ENCODE data around the gene HSF2BP. TPM values are rescaled to one million over a fixed set of nuclear protein-coding genes. Genes with fewer than 3 reads are reported as not detected.

Gene HSF2BP
- total RNA-seq, 1 experiment from 2014 or later: 1.5 TPM

DNA sequence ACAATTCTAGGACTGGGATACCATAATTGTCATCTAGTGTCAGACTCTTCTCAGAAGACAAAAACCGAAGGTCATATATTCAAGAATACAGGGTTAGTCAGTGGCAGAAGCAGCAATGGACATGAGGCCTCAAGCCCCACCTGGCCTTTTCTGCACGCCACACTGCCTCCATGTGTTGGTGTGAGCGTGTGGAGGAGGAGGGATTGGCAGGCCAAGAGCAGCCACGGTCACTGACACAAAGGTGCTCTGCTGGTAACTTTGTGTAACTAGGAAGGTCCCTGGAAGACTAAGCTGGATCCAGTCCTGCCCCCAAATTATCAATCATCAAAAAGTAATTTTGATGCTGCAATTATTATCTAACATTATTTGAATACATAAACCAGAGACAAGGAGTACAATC is 34.9 kb downstream of the HSF2BP start:
- Histone ChIP-seq H3K9ac (ENCODE audit: extremely low read depth, insufficient read length, low read length) (no peak overlapping the region), H3K56ac (ENCODE audit: insufficient read length, low read depth, low read length) (no peak overlapping the region), H2BK20ac (ENCODE audit: low read depth, low read length, poor library complexity, severe bottlenecking) (no peak overlapping the region), H4K8ac (replicated peaks; ENCODE audit: insufficient read length, low read depth, low read length) (no peak overlapping the region), H2AFZ (ENCODE audit: low read length) (no peak overlapping the region), H3K4me1 (ENCODE audit: insufficient read depth, low read length) (no peaks in the 10 kb centered on the region), H4K20me1 (ENCODE audit: control insufficient read depth, insufficient read depth, insufficient read length) (no peaks in the 10 kb centered on the region), H3K4ac (ENCODE audit: low read depth, low read length) (no peak overlapping the region), H4K5ac (ENCODE audit: insufficient read length, low read depth, low read length) (no peak overlapping the region), H3K18ac (ENCODE audit: insufficient read length, low read depth, low read length) (no peak overlapping the region), H2BK15ac (ENCODE audit: low read depth, low read length) (no peak overlapping the region), H3K4me2 (ENCODE audit: insufficient read depth, insufficient read length, low read length) (no peak overlapping the region), H3T11ph (ENCODE audit: low read length) (no peak overlapping the region), H3K27ac (ENCODE audit: insufficient read length, low read depth, low read length) (no peak overlapping the region), H3K9me3 (ENCODE audit: control insufficient read depth, low read depth, low read length) (no peaks in the 10 kb centered on the region), H2BK5ac (ENCODE audit: insufficient read length, low read length) (no peak overlapping the region), H4K91ac (ENCODE audit: insufficient read length, low read depth, low read length) (no peak overlapping the region), H2BK12ac (ENCODE audit: insufficient read length, low read depth, low read length) (no peak overlapping the region), H2AK5ac (ENCODE audit: insufficient read length, low read length) (no peak overlapping the region), H3K23me2 (ENCODE audit: insufficient read length, low read depth, low read length, poor library complexity, severe bottlenecking) (no peaks in the 10 kb centered on the region), H3K79me1 (ENCODE audit: insufficient read depth, low read depth, low read length, poor library complexity, severe bottlenecking) (no peaks in the 10 kb centered on the region), H3K23ac (ENCODE audit: insufficient read length, low read depth, low read length) (no peak overlapping the region), H3K27me3 (ENCODE audit: insufficient read depth, low read length) (no peaks in the 10 kb centered on the region), H3K79me2 (ENCODE audit: insufficient read depth, low read length) (no peaks in the 10 kb centered on the region), H2BK120ac (ENCODE audit: low read depth, low read length, poor library complexity, severe bottlenecking) (no peak overlapping the region), H3K14ac (ENCODE audit: insufficient read depth, low read length) (no peak overlapping the region)
- TF ChIP-seq, protein P1, sequence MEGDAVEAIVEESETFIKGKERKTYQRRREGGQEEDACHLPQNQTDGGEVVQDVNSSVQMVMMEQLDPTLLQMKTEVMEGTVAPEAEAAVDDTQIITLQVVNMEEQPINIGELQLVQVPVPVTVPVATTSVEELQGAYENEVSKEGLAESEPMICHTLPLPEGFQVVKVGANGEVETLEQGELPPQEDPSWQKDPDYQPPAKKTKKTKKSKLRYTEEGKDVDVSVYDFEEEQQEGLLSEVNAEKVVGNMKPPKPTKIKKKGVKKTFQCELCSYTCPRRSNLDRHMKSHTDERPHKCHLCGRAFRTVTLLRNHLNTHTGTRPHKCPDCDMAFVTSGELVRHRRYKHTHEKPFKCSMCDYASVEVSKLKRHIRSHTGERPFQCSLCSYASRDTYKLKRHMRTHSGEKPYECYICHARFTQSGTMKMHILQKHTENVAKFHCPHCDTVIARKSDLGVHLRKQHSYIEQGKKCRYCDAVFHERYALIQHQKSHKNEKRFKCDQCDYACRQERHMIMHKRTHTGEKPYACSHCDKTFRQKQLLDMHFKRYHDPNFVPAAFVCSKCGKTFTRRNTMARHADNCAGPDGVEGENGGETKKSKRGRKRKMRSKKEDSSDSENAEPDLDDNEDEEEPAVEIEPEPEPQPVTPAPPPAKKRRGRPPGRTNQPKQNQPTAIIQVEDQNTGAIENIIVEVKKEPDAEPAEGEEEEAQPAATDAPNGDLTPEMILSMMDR (conservative IDR thresholded peaks at IDR 0.05): no peak; the same call in 2 of the 3 replicates
- WGBS (ENCODE audit: extremely low coverage, insufficient read length, low lambda C conversion rate): no CpG with 5 or more reads among the region's 4 CpGs
- Mint-ChIP-seq H3K4me3 (no peak overlapping the region), H3K27me3 (ENCODE audit: low read depth) (no peaks in the 10 kb centered on the region), H3K4me1 (no peaks in the 10 kb centered on the region), H3K36me3 (ENCODE audit: insufficient read depth in 1 of 3, low read depth in 3 of 3) (peaks cover 9 to 14% (median 11%) of the 10 kb centered on the region in 3 experiments), H3K27ac (no peak overlapping the region), H3K9me3 (peaks cover 14 to 24% of the 10 kb centered on the region in 2 experiments)
- no peak for DNase-seq
